Heart left ventricle (tissue), 13 donors: ENCODE data around the gene TOLLIP.

Experiments
- CTCF ChIP-seq, 12 donors: fragments of 200-600 bp; sonication (generic) in 4 of 12; IDR thresholded peaks; one replicate each; pipeline versions ENCODE4 v1.5.0 to v1.8.0; 2018 to 2022; ENCODE audit warnings: antibody characterized with exemption in 12 of 12, mild to moderate bottlenecking in 5 of 12
- POLR2A ChIP-seq, 2 donors: fragments of 450-650 bp; IDR thresholded peaks; one replicate each; pipeline ENCODE4 v1.6.1; 2017; ENCODE audit warnings: antibody characterized with exemption in 2 of 2, mild to moderate bottlenecking in 2 of 2, moderate library complexity in 2 of 2
- donor health status: ischemic (EF 13 %, LVEDD 7.1; RV severe dilation, severe dysfunction).
- donor health status: DM: no; HTN: yes; CAD: no.
- donor health status: DM: no; HTN: no; CAD: no.
- donor health status: ischemic (EF 25% LVEDD 6.9; RV normal size, moderate dysfunction).
- donor health status: ischemic (EF 25% LVEDD 5.7; RV mildly dilated, moderate dysfunction).
- donor health status: ischemic (EF 35%, LVEDD 5.7; RV mildly dilated, moderate dysfunction).
- donor health status: nonischemic (EF 11% LVEDD 7.7; RV severe dilation, severe dysfunction).
- donor health status: DM: yes; HTN: yes; CAD: no.
- donor health status: PGD.
- donor health status: ischemic (EF 29% LVEDD 5.4; RV normal size, mild dysfunction).
- donor health status: nonischemic (EF 23%, LVEDD 6.1; RV moderate dilation, normal function).

- TF ChIP-seq CTCF (IDR thresholded peaks at IDR 0.05) (no peak), POLR2A (IDR thresholded peaks at IDR 0.05) (no peak)
Observed at GRCh38 chr11:1274501-1274900, 34.9 kb downstream of the TOLLIP start.
